Astrocyte of the cerebellum (primary cell): ENCODE results near the gene USP40.

Experiments used
- DNase-seq: peaks from one replicate; pipeline ENCODE4 v3.0.0-alpha.2; 2011; ENCODE audit warnings: low read depth
- H3K4me3 ChIP-seq: 2 replicates; pipeline ENCODE4 v1.5.1; 2011; ENCODE audit warnings: mild to moderate bottlenecking, low read depth, low read length, moderate library complexity
- CTCF ChIP-seq: IDR thresholded peaks from 2 replicates; pipeline ENCODE4 v1.5.1; 2012; ENCODE audit warnings: low read length, low read depth, moderate library complexity, mild to moderate bottlenecking; ENCODE audit errors: missing control alignments
- in situ Hi-C: cut with HindIII; loops from 2 replicates; pipeline ENCODE4 v1.10.0; 2017; ENCODE audit warnings: low sequenced_read_pairs

USP40 gene

GRCh38 chr2:233449081-233449901 is 117.3 kb downstream of the USP40 start:
- H3K4me3 ChIP-seq = no peak overlapping the region
- in situ Hi-C loops = no loop called here
- TF ChIP-seq CTCF = peak; percentile 91
- DNase-seq = peak; percentile 23

- DNase-seq = no peak
- no peak for TF ChIP-seq CTCF
- in situ Hi-C loops = no loop called here
- H3K4me3 ChIP-seq = no peak overlapping the region
Measured at GRCh38 chr2:233448575-233448974, 118.0 kb downstream of the USP40 start.

- in situ Hi-C loops = no loop called here
- no peak for DNase-seq
- H3K4me3 ChIP-seq = no peak overlapping the region
- peak; percentile 21 for TF ChIP-seq CTCF
Measured at GRCh38 chr2:233448220-233448559, 118.4 kb downstream of the USP40 start.

GRCh38 chr2:233447506-233448219 is 118.9 kb downstream of the USP40 start:
- in situ Hi-C loops = no loop called here
- no peak for DNase-seq
- no peak overlapping the region for H3K4me3 ChIP-seq
- no peak for TF ChIP-seq CTCF

- DNase-seq = no peak
- no peak overlapping the region for H3K4me3 ChIP-seq
- in situ Hi-C loops = no loop called here
- TF ChIP-seq CTCF = no peak
Measured at GRCh38 chr2:233446606-233447305, 119.8 kb downstream of the USP40 start.

GRCh38 chr2:233446121-233446520 is 120.5 kb downstream of the USP40 start:
- TF ChIP-seq CTCF = no peak
- H3K4me3 ChIP-seq = no peak overlapping the region
- in situ Hi-C loops = no loop called here
- no peak for DNase-seq
